NCI-H2171 treated with DMSO at 0.1 percent for 48 hours (cell line): ENCODE data around the gene PROKR1.
"Not testable (repeated sequence)": the region's sequence is repeated elsewhere in the genome, so short reads cannot be mapped to it uniquely, and the experiment has no call there.

Experiments
- DNase-seq: peaks from one replicate; lab custom pipeline; 2025; lab: John Stamatoyannopoulos, UW

Gene PROKR1

GRCh38 chr2:68658266-68658665, 14.9 kb downstream of the PROKR1 start:
- DNase-seq: no peak

GRCh38 chr2:68659081-68659480, 15.7 kb downstream of the PROKR1 start:
- DNase-seq: no peak

GRCh38 chr2:68660658-68661057, 17.3 kb downstream of the PROKR1 start:
- no peak for DNase-seq

- no peak for DNase-seq
These were observed 19.1 kb downstream of the PROKR1 start for GRCh38 chr2:68662466-68662865.

- no peak for DNase-seq
These were observed 20.2 kb downstream of the PROKR1 start for GRCh38 chr2:68663371-68664156.

- DNase-seq: no peak
These were observed 24.0 kb downstream of the PROKR1 start for GRCh38 chr2:68667371-68667770.

- no peak for DNase-seq
These were observed 26.3 kb downstream of the PROKR1 start for GRCh38 chr2:68669651-68670050.

GRCh38 chr2:68671961-68672360, 28.6 kb downstream of the PROKR1 start:
- no peak for DNase-seq

- no peak for DNase-seq
These were observed 30.3 kb downstream of the PROKR1 start for GRCh38 chr2:68673631-68674030.

GRCh38 chr2:68675470-68675869, 32.1 kb downstream of the PROKR1 start:
- DNase-seq: no peak

- DNase-seq: not testable (repeated sequence)
These were observed 34.5 kb downstream of the PROKR1 start for GRCh38 chr2:68677837-68678236.

GRCh38 chr2:68679166-68679916, 36.0 kb downstream of the PROKR1 start:
- DNase-seq: peak; percentile 58

GRCh38 chr2:68679917-68680267, 36.5 kb downstream of the PROKR1 start:
- DNase-seq: peak; percentile 28

- no peak for DNase-seq
These were observed 40.8 kb downstream of the PROKR1 start for GRCh38 chr2:68684197-68684596.

- DNase-seq: no peak
These were observed 42.8 kb downstream of the PROKR1 start for GRCh38 chr2:68686178-68686577.

- no peak for DNase-seq
These were observed 43.6 kb downstream of the PROKR1 start for GRCh38 chr2:68687018-68687417.

- no peak for DNase-seq
These were observed 46.5 kb downstream of the PROKR1 start for GRCh38 chr2:68689553-68690537.

GRCh38 chr2:68690851-68691250, 47.5 kb downstream of the PROKR1 start:
- DNase-seq: no peak

- DNase-seq: no peak
These were observed 49.1 kb downstream of the PROKR1 start for GRCh38 chr2:68692511-68692910.

GRCh38 chr2:68693951-68694350, 50.6 kb downstream of the PROKR1 start:
- DNase-seq: peak; percentile 56

GRCh38 chr2:68695971-68696370, 52.6 kb downstream of the PROKR1 start:
- no peak for DNase-seq

- no peak for DNase-seq
These were observed 53.2 kb downstream of the PROKR1 start for GRCh38 chr2:68696554-68696953.
